GM19455 (cell line): ENCODE results near the gene SYT2.
"Not testable (repeated sequence)": the region's sequence is repeated elsewhere in the genome, so short reads cannot be mapped to it uniquely, and the experiment has no call there.

Experiments used
- ATAC-seq: cut with Tn5 transposase; IDR thresholded peaks from one replicate; pipeline ENCODE4 v1.9.1; 2021; ENCODE audit not compliant: unreplicated experiment

SYT2 gene

GRCh38 chr1:202578001-202578504 lies 132.2 kb downstream of the SYT2 start:
- no peak for ATAC-seq

- no peak for ATAC-seq
Observed at GRCh38 chr1:202577381-202577780, 132.9 kb downstream of the SYT2 start.

GRCh38 chr1:202576816-202577215 lies 133.4 kb downstream of the SYT2 start:
- ATAC-seq, result no peak

- no peak for ATAC-seq
Observed at GRCh38 chr1:202575918-202576653, 134.2 kb downstream of the SYT2 start.

GRCh38 chr1:202572867-202573266 lies 137.4 kb downstream of the SYT2 start:
- no peak for ATAC-seq

- ATAC-seq, result no peak
Observed at GRCh38 chr1:202571719-202572339, 138.4 kb downstream of the SYT2 start.

GRCh38 chr1:202569393-202570322 lies 140.6 kb downstream of the SYT2 start:
- no peak for ATAC-seq

- no peak for ATAC-seq
Observed at GRCh38 chr1:202568826-202569225, 141.4 kb downstream of the SYT2 start.

GRCh38 chr1:202568410-202568809 lies 141.8 kb downstream of the SYT2 start:
- no peak for ATAC-seq

GRCh38 chr1:202567738-202568137 lies 142.5 kb downstream of the SYT2 start:
- ATAC-seq, result no peak

GRCh38 chr1:202565890-202566602 lies 144.2 kb downstream of the SYT2 start:
- ATAC-seq, result peak; percentile 75

GRCh38 chr1:202564958-202565495 lies 145.2 kb downstream of the SYT2 start:
- ATAC-seq, result no peak

- no peak for ATAC-seq
Observed at GRCh38 chr1:202563818-202564217, 146.4 kb downstream of the SYT2 start.

- no peak for ATAC-seq
Observed at GRCh38 chr1:202562444-202563060, 147.7 kb downstream of the SYT2 start.

- no peak for ATAC-seq
Observed at GRCh38 chr1:202561726-202562443, 148.4 kb downstream of the SYT2 start.

GRCh38 chr1:202561240-202561639 lies 149.0 kb downstream of the SYT2 start:
- no peak for ATAC-seq

- not testable (repeated sequence) for ATAC-seq
Observed at GRCh38 chr1:202557662-202558061, 152.6 kb downstream of the SYT2 start.

GRCh38 chr1:202556037-202556436 lies 154.2 kb downstream of the SYT2 start:
- not testable (repeated sequence) for ATAC-seq

GRCh38 chr1:202554619-202555018 lies 155.6 kb downstream of the SYT2 start:
- ATAC-seq, result not testable (repeated sequence)
